Panc1 (cell line): ENCODE results near the gene LBR.

ENCODE experiments used
- POLR2AphosphoS5 ChIP-seq: IDR thresholded peaks from 2 replicates; pipeline ENCODE4 v1.6.1; 2012; ENCODE audit warnings: mild to moderate bottlenecking, low read depth, low read length, moderate library complexity
- SIN3A ChIP-seq: IDR thresholded peaks from 2 replicates; pipeline ENCODE4 v1.6.1; 2012; ENCODE audit warnings: low read depth, mild to moderate bottlenecking, low read length, moderate library complexity, borderline replicate concordance; ENCODE audit not compliant: insufficient read depth
- TF ChIP-seq, protein P1 (sequence below): fragments of 450-650 bp; IDR thresholded peaks from 2 replicates; pipeline ENCODE4 v1.5.1; 2017; ENCODE audit warnings: mild to moderate bottlenecking

DNA sequence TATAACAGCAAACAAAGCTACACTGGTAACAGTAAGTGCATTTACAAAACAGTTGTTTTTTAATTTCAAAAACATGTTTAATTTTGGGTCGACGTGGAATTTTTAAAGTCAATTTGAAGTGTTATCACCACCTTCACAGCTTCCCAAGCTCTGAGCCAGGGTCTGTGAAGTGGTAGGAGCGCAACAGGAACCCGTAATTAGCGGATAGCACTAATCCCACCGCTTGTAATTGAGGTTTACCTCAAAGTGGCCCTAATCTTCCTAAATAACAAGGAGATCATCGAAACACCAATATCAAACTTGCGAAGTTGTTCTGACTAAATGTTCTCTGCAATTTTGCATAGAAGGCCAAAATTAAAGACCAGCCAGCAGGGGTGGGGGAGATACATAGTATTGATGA lies 18.8 kb downstream of the LBR start:
- TF ChIP-seq, protein P1, sequence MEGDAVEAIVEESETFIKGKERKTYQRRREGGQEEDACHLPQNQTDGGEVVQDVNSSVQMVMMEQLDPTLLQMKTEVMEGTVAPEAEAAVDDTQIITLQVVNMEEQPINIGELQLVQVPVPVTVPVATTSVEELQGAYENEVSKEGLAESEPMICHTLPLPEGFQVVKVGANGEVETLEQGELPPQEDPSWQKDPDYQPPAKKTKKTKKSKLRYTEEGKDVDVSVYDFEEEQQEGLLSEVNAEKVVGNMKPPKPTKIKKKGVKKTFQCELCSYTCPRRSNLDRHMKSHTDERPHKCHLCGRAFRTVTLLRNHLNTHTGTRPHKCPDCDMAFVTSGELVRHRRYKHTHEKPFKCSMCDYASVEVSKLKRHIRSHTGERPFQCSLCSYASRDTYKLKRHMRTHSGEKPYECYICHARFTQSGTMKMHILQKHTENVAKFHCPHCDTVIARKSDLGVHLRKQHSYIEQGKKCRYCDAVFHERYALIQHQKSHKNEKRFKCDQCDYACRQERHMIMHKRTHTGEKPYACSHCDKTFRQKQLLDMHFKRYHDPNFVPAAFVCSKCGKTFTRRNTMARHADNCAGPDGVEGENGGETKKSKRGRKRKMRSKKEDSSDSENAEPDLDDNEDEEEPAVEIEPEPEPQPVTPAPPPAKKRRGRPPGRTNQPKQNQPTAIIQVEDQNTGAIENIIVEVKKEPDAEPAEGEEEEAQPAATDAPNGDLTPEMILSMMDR = no peak
- TF ChIP-seq POLR2AphosphoS5 (no peak), SIN3A (no peak)
